OCI-LY1 (cell line): Measurements from ENCODE around the gene HOXC5.

Experiments
- H2AFZ ChIP-seq: fragments of 200-600 bp; sonication (generic), shearing (Covaris generic); 2 replicates; pipeline ENCODE4 v1.6.0; 2014; ENCODE audit warnings: antibody characterized with exemption, mild to moderate bottlenecking, low read length
- H3F3A ChIP-seq: fragments of 200-600 bp; sonication (generic), shearing (Covaris generic); 2 replicates; pipeline ENCODE4 v1.6.0; 2014; ENCODE audit warnings: mild to moderate bottlenecking, antibody characterized with exemption, low read length, moderate library complexity; ENCODE audit not compliant: insufficient read depth
- H3K27ac ChIP-seq: fragments of 200-600 bp; sonication (generic); 2 replicates; pipeline ENCODE4 v1.5.1; 2014; ENCODE audit warnings: low read length, mixed run types, mild to moderate bottlenecking, low read depth; ENCODE audit not compliant: poor library complexity, severe bottlenecking
- H3K27me3 ChIP-seq: fragments of 200-600 bp; sonication (generic); 2 replicates; pipeline ENCODE4 v1.6.0; 2014; ENCODE audit warnings: antibody characterized with exemption, mild to moderate bottlenecking, low read length, moderate library complexity; ENCODE audit not compliant: insufficient read depth
- H3K36me3 ChIP-seq: fragments of 200-600 bp; sonication (generic); 2 replicates; pipeline ENCODE4 v1.6.1; 2014; ENCODE audit warnings: mild to moderate bottlenecking, antibody characterized with exemption, low read length, moderate library complexity, mixed read lengths; ENCODE audit not compliant: insufficient read depth
- H3K4me1 ChIP-seq: fragments of 200-600 bp; sonication (generic); 2 replicates; pipeline ENCODE4 v1.5.1; 2014; ENCODE audit warnings: mild to moderate bottlenecking, low read length, moderate library complexity; ENCODE audit not compliant: insufficient read depth, severe bottlenecking
- H3K4me2 ChIP-seq: fragments of 200-600 bp; sonication (generic), shearing (Covaris generic); 2 replicates; pipeline ENCODE4 v1.6.1; 2014; ENCODE audit warnings: low read length
- H3K4me3 ChIP-seq: fragments of 200-600 bp; sonication (generic); 2 replicates; pipeline ENCODE4 v1.5.1; 2014; ENCODE audit warnings: low read length, low read depth, mild to moderate bottlenecking, mixed read lengths; ENCODE audit not compliant: poor library complexity, severe bottlenecking
- H3K79me2 ChIP-seq: fragments of 200-600 bp; shearing (Covaris generic); 2 replicates; pipeline ENCODE4 v1.6.1; 2016; ENCODE audit warnings: mixed run types, low read length, mixed read lengths; ENCODE audit not compliant: insufficient read depth
- H3K9ac ChIP-seq: fragments of 200-600 bp; sonication (generic), shearing (Covaris generic); 2 replicates; pipeline ENCODE4 v1.6.1; 2014; ENCODE audit warnings: mild to moderate bottlenecking, low read length, mixed read lengths
- H3K9me2 ChIP-seq: fragments of 200-600 bp; sonication (generic), shearing (Covaris generic); 2 replicates; pipeline ENCODE4 v1.6.1; 2014; ENCODE audit warnings: low read depth, mild to moderate bottlenecking, low read length, mixed read lengths
- H3K9me3 ChIP-seq: fragments of 200-600 bp; shearing (Covaris generic); 2 replicates; pipeline ENCODE4 v1.6.1; 2014; ENCODE audit warnings: low read length, mixed read lengths
- H4K20me1 ChIP-seq: fragments of 200-600 bp; sonication (generic), shearing (Covaris generic); 2 replicates; pipeline ENCODE4 v1.6.0; 2016; ENCODE audit warnings: mild to moderate bottlenecking, low read length; ENCODE audit not compliant: insufficient read depth
- CTCF ChIP-seq: fragments of 200-600 bp; sonication (generic), shearing (Covaris generic); IDR thresholded peaks from 2 replicates; pipeline ENCODE4 v1.5.1; 2017; ENCODE audit warnings: mild to moderate bottlenecking, antibody characterized with exemption, low read length, moderate library complexity, mixed read lengths
- EZH2 ChIP-seq: fragments of 200-600 bp; sonication (generic), shearing (Covaris generic); IDR thresholded peaks from 2 replicates; pipeline ENCODE4 v1.8.0; 2017; ENCODE audit warnings: borderline replicate concordance, mixed run types, mild to moderate bottlenecking, antibody characterized with exemption, low read length, moderate library complexity, mixed read lengths

The HOXC5 gene

GRCh38 chr12:53996240-53997203 lies 36.3 kb upstream of the HOXC5 start:
- no peaks in the 10 kb centered on the region for H3K79me2 ChIP-seq
- peak overlapping the region; percentile 4; the same call in 1 of the 2 replicates for H3K4me2 ChIP-seq
- no peak for TF ChIP-seq EZH2
- TF ChIP-seq CTCF = no peak
- no peak overlapping the region for H3K9ac ChIP-seq
- H2AFZ ChIP-seq = no peak overlapping the region
- H4K20me1 ChIP-seq = no peaks in the 10 kb centered on the region
- no peaks in the 10 kb centered on the region for H3K9me2 ChIP-seq
- no peak overlapping the region for H3K27ac ChIP-seq
- H3K9me3 ChIP-seq = no peaks in the 10 kb centered on the region
- no peaks in the 10 kb centered on the region for H3K36me3 ChIP-seq
- H3F3A ChIP-seq = no peaks in the 10 kb centered on the region
- no peak overlapping the region for H3K4me3 ChIP-seq
- no peaks in the 10 kb centered on the region for H3K4me1 ChIP-seq
- H3K27me3 ChIP-seq = peaks cover 16% of the 10 kb centered on the region

- no peaks in the 10 kb centered on the region for H3K4me1 ChIP-seq
- no peak overlapping the region for H3K9ac ChIP-seq
- no peaks in the 10 kb centered on the region for H3K9me3 ChIP-seq
- no peak overlapping the region for H3K4me3 ChIP-seq
- H3K79me2 ChIP-seq = no peaks in the 10 kb centered on the region
- no peaks in the 10 kb centered on the region for H4K20me1 ChIP-seq
- H2AFZ ChIP-seq = no peak overlapping the region
- no peaks in the 10 kb centered on the region for H3K36me3 ChIP-seq
- H3K27ac ChIP-seq = no peak overlapping the region
- TF ChIP-seq EZH2 (no peak), CTCF (no peak)
- H3F3A ChIP-seq = no peaks in the 10 kb centered on the region
- peaks cover 16% of the 10 kb centered on the region for H3K27me3 ChIP-seq
- H3K4me2 ChIP-seq = no peak overlapping the region
- H3K9me2 ChIP-seq = no peaks in the 10 kb centered on the region
These were observed 35.4 kb upstream of the HOXC5 start for GRCh38 chr12:53997204-53998109.

DNA sequence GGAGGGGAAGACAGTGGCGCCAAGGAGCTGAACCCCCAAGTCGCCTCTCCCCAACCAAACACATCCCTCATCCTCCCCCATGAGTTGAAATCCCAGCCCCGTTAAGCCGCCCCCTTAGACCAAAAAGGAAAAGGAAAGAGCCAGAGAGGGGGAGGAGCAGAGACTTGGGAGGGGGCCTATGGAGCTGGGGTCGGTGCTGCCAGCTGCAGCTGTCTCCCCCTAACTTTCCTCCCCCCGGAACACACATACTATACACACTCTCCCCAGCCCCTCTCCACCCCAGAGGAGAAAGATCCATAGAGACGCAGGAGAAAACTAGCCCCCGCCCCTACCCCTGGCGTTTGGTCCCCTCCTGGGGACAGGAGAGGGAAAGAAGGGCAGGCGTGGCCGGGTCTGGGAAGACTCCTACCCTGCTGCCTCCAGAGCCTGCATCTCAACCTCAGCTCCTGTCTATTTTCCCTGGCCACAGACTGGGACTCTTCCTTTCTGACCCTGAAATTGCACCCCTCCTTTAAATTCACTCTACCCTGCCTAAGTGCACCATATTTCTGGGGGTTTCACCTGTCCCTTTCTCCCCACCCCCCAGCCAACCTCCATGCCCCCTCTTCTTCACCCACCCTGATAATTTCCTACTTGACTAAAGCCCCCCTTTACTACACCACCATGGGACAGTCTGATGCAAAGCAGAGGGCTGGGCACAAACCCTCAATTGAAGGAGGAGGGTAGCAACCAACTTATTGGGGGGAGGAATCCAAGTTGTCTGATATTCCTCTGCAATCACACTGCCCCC lies 34.5 kb upstream of the HOXC5 start:
- Histone ChIP-seq H3K79me2 (no peaks in the 10 kb centered on the region), H3K27ac (no peak overlapping the region), H3K4me3 (no peak overlapping the region), H3F3A (no peaks in the 10 kb centered on the region), H3K9me2 (no peaks in the 10 kb centered on the region), H3K9ac (no peak overlapping the region), H3K4me1 (no peaks in the 10 kb centered on the region), H3K36me3 (no peaks in the 10 kb centered on the region), H3K27me3 (peaks cover 16% of the 10 kb centered on the region), H3K9me3 (no peaks in the 10 kb centered on the region), H2AFZ (no peak overlapping the region), H4K20me1 (no peaks in the 10 kb centered on the region), H3K4me2 (no peak overlapping the region)
- TF ChIP-seq CTCF (no peak), EZH2 (no peak)
